Rectal smooth muscle tissue (tissue), 1 donor: ENCODE results near the gene ARHGAP45.
"Not testable (repeated sequence)": the region's sequence is repeated elsewhere in the genome, so short reads cannot be mapped to it uniquely, and the experiment has no call there.

ENCODE experiments used
- H3K27ac ChIP-seq: one replicate; pipeline ENCODE4 v1.7.0; 2013; ENCODE audit warnings: low read depth, low read length, inconsistent platforms
- H3K27me3 ChIP-seq: one replicate; pipeline ENCODE4 v1.7.0; 2013; ENCODE audit warnings: low read length; ENCODE audit not compliant: control insufficient read depth, insufficient read depth
- H3K36me3 ChIP-seq: one replicate; pipeline ENCODE4 v1.7.0; 2013; ENCODE audit warnings: low read length; ENCODE audit not compliant: control insufficient read depth, insufficient read depth
- H3K4me1 ChIP-seq: one replicate; pipeline ENCODE4 v1.7.0; 2013; ENCODE audit warnings: low read length; ENCODE audit not compliant: control insufficient read depth, insufficient read depth
- H3K4me3 ChIP-seq: one replicate; pipeline ENCODE4 v1.7.0; 2013; ENCODE audit warnings: low read length
- H3K9ac ChIP-seq: one replicate; pipeline ENCODE4 v1.7.0; 2013; ENCODE audit warnings: low read length

The ARHGAP45 gene

DNA sequence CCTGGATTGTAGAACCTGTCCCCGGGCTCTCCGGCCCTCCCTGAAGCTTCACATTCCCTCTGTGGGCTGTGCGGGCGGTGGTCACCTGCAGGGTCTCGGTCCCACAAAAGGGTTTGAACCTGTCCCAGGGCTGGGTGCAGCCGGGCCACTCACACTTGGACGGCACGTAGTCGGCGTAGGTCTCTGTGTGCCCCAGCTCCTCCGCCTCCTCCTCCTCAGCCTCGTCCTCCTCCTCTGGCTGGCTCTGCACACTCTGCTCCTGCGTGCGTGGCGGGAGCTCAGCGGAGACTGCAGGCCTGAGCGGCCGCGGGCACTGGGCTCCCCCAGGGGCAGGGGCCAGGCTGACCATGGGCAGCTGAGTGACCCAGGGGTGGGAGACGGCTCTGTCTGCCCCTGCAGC lies 56.4 kb downstream of the ARHGAP45 start:
- no peak overlapping the region for H3K9ac ChIP-seq
- H3K4me1 ChIP-seq: no peaks in the 10 kb centered on the region
- no peaks in the 10 kb centered on the region for H3K27me3 ChIP-seq
- H3K4me3 ChIP-seq: no peak overlapping the region
- peaks cover 55% of the 10 kb centered on the region for H3K36me3 ChIP-seq
- no peak overlapping the region for H3K27ac ChIP-seq

GRCh38 chr19:1123885-1124677 lies 57.1 kb downstream of the ARHGAP45 start:
- Histone ChIP-seq H3K4me3 (no peak overlapping the region), H3K27me3 (no peaks in the 10 kb centered on the region), H3K9ac (no peak overlapping the region), H3K27ac (no peak overlapping the region), H3K4me1 (no peaks in the 10 kb centered on the region), H3K36me3 (peaks cover 51% of the 10 kb centered on the region)

DNA sequence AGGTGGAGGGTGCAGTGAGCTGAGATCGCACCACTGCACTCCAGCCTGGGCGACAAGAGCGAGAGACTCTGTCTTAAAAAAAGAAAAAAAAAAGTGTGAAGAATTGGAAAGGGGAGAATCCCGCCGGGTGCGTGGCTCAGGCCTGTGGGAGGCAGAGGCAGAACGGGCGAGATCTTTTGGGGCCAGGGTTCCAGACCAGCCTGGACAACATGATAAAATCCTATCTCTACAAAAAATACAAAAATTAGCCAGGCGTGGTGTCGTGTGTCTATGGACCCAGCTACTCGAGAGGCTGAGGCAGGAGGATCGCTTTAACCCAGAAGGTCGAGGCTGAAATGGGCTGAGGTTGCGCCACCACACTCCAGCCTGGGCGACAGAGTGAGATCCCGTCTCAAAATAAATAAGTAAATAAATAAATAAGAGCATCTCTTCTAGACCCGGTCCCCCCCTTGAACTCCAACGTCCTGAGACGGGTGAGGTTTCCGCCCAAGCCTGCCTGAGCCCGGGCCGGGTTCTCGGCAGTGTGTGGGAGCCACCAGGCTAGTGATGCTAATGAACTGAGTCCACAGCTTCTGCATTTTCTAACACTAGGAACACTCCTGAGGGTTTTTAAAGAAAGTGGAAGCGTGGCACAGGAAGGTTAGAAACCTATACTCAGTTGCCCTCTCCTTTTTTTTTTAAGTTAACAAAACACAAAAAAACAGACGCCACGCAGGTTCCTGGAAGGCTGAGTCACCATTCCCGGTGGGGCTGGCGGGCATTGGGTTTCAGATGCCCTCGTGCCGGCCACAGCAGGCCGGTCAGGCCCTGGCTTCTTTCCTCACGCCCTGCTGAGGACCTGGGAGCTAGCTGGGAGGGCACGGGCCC lies 58.9 kb downstream of the ARHGAP45 start:
- Histone ChIP-seq H3K27ac (no peak overlapping the region), H3K4me3 (no peak overlapping the region), H3K9ac (no peak overlapping the region), H3K36me3 (peaks cover 37% of the 10 kb centered on the region), H3K4me1 (no peaks in the 10 kb centered on the region), H3K27me3 (no peaks in the 10 kb centered on the region)

DNA sequence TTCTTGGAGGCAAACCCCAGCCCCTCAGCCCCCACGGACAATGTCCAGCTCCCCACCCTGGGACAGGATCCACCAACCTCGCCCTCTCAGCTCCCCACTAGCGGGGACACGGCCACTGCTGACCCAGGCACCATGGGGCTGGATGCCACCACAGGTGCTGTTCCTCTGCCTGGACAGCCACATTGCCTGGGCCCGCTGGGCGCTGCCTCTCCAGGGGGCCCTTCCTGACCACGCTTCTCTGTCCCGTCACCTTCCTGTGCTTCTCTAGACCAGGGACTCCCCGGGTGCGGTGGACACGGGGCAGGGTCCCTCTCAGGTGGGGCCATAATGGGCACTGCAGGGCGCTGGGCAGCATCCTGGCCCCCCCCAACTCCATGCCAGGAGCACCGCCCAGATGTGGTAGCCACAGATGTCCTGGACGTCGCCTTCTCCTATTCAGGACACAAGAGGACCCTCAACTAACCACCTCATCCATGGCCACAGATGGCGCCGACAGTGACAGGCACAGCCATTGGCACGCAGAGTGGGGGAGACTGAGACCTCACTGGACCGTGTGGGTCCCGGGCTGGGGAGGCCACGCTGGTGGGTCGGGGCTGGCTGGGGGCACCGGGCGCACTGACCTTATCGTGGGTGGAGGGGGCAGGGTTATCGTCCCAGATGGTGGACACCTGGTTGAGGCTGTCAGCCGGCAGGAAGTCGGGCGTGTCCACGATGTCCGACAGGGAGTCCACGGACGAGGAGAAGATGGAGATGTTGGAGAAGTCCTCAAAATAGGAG lies 60.2 kb downstream of the ARHGAP45 start:
- Histone ChIP-seq H3K27me3 (no peaks in the 10 kb centered on the region), H3K9ac (no peak overlapping the region), H3K4me1 (no peaks in the 10 kb centered on the region), H3K36me3 (peaks cover 25% of the 10 kb centered on the region), H3K27ac (no peak overlapping the region), H3K4me3 (no peak overlapping the region)

DNA sequence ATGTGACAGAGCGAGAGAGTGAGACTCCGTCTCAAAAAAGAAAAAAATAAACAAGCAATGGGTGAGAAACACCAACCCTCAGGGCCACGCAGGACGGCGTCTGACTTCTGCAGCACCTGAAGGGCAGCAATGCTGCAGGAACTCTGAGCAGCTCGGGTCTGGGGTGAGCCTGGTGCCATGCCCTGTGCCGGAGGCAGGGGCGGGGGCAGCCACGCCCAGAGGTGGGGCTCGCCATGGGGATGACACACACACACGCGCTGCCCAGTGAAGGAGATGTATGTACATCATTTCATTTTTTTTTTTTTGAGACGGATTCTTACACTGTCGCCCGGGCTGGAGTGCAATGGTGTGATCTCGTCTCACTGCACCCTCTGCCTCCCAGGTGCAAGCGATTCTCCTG lies 61.1 kb downstream of the ARHGAP45 start:
- Histone ChIP-seq H3K27ac (no peak overlapping the region), H3K9ac (no peak overlapping the region), H3K4me3 (no peak overlapping the region), H3K36me3 (peaks cover 21% of the 10 kb centered on the region), H3K27me3 (no peaks in the 10 kb centered on the region), H3K4me1 (peaks cover 4% of the 10 kb centered on the region)

DNA sequence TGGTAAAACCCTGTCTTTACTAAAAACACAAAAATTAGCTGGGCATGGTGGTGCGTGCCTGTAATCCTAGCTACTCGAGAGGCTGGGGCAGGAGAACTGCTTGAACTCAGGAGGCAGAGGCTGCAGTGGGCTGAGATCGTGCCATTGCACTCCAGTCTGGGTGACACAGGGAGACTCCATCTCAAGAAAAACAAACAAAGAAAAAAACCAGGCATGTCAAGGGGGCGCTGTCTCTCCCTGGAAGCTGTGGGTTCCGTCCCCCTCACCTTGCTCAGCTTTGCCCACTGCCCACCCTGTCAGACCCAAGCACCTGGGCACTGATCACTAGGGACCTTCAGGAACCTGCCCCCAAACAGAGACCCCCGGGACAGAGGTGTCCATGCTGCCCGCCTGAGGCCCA lies 62.1 kb downstream of the ARHGAP45 start:
- H3K36me3 ChIP-seq: peaks cover 12% of the 10 kb centered on the region
- H3K27me3 ChIP-seq, H3K27ac ChIP-seq, H3K4me3 ChIP-seq, H3K9ac ChIP-seq, H3K4me1 ChIP-seq: not testable (repeated sequence)

- no peak overlapping the region for H3K9ac ChIP-seq
- no peaks in the 10 kb centered on the region for H3K27me3 ChIP-seq
- no peak overlapping the region for H3K27ac ChIP-seq
- peaks cover 9% of the 10 kb centered on the region for H3K36me3 ChIP-seq
- no peak overlapping the region for H3K4me3 ChIP-seq
- H3K4me1 ChIP-seq: peaks cover 4% of the 10 kb centered on the region
These were observed 62.6 kb downstream of the ARHGAP45 start for GRCh38 chr19:1129535-1129934.

GRCh38 chr19:1130771-1131717 lies 64.1 kb downstream of the ARHGAP45 start:
- Histone ChIP-seq H3K4me1 (peaks cover 4% of the 10 kb centered on the region), H3K36me3 (peaks cover 2% of the 10 kb centered on the region)

DNA sequence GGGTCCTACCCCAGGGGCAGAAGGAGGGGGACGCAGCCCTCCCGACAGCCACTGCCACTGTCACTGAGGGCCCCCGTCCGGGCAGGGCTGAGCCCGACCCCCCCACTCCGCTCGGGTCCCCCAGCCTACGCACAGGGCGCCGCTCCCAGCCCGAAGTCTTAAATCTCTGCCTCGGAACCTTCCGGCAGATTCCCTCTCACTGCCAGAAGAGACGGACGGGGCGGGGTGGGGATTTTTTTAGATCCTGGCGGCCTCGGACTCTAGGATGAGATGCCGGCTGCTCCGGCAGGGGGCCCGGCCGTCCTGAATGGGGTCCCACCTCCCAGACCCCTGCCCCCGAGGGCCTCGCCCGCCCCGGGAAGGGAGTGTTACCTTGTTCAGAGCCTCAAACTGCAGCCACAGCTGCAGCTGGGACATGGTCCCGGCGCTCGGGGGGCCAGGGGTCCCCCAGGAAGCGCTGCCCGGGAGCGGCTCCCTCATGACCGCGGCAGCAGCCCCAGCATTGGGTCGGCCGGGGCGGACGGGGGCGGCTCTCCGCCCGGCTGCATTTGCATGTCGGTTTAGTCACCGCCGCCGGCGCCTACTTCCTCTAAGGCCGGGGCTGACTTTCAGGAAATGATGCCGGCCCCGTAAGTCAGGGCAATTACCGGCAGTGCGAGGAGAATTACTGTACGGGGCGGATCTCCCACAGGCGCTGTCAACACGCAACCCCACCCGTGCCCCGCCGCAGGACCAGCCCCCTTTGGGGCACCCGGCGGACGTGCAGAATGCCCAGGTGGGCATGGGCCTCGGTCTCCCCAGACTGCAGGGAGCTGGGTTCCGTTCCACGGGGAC lies 65.0 kb downstream of the ARHGAP45 start:
- Histone ChIP-seq H3K36me3 (peaks cover 2% of the 10 kb centered on the region), H3K27me3 (no peaks in the 10 kb centered on the region), H3K27ac (peak overlapping the region; percentile 72), H3K9ac (peak overlapping the region; percentile 76), H3K4me1 (peaks cover 4% of the 10 kb centered on the region), H3K4me3 (peak overlapping the region; percentile 65)

More at GRCh38 chr19:1130771-1131717, 64.1 kb downstream of the ARHGAP45 start:
- Histone ChIP-seq H3K27ac (peak overlapping the region; percentile 72), H3K9ac (peak overlapping the region; percentile 76), H3K27me3 (no peaks in the 10 kb centered on the region), H3K4me3 (peak overlapping the region; percentile 65)

DNA sequence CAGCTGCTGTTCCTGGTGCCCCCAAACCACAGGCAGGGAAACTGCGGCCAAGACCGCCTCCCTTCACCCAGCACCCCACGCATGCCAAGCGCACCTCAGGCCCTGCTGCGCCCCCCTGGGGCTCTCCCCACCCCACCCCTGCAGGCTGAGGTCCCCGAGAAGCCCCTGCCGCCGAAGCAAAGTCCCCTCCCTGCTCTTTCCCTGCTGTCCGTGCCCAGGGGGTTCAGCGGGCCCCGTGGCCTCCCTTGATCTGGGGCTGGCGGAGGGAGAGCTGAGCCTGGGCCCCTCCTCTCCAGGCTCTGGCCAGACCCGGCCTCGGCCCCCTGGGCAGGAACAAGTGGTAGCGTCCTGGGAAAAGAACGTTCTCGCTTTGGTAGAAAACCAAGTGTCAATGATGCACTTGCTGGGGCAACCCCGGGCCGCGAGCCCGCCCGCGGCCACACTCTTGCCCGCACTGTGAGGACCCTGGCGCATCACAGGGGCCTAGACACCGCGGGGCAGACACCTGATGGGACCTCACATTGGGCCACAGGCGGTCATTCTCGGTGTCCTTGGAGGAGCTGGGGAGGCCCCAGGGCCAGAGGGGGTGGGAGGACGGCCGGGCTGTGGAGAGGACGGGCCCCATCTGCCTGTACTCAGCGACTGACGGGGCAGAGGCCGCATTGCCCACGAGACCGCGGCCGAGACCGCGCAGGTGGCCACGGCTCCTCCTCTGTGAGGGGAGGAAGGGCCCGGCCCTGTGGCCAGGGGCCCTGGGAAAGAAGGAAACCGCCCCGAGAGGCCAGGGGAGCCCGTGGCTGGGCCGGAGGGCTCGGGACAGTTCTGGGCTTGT lies 65.8 kb downstream of the ARHGAP45 start:
- H3K36me3 ChIP-seq: no peaks in the 10 kb centered on the region
- H3K27me3 ChIP-seq: no peaks in the 10 kb centered on the region
- H3K4me3 ChIP-seq: peak overlapping the region; percentile 65
- H3K27ac ChIP-seq: peak overlapping the region; percentile 72
- peak overlapping the region; percentile 53 for H3K9ac ChIP-seq
- H3K4me1 ChIP-seq: peaks cover 4% of the 10 kb centered on the region
